ENCODE measurements around the gene SCD.
A peak's percentile ranks its signal among the peaks of the same experiment; 100 is the strongest.
"Not testable (repeated sequence)": the region's sequence is repeated elsewhere in the genome, so short reads cannot be mapped to it uniquely, and the experiment has no call there.

The SCD gene

GRCh38 chr10:100364175-100364574 is 17.1 kb downstream of the SCD start:
- Histone ChIP-seq H3K27ac (ENCODE audit: low read depth, low read length) (no peak overlapping the region), H3K27me3 (ENCODE audit: control insufficient read depth, insufficient read depth, low read length) (no peaks in the 10 kb centered on the region), H3K36me3 (ENCODE audit: control insufficient read depth, insufficient read depth, low read length) (peaks cover 47% of the 10 kb centered on the region), H3K9me3 (ENCODE audit: control insufficient read depth, insufficient read depth, low read length) (no peaks in the 10 kb centered on the region), H3K9ac (ENCODE audit: low read depth, low read length) (no peak overlapping the region), H3K4me1 (ENCODE audit: control insufficient read depth, insufficient read depth, low read length) (no peaks in the 10 kb centered on the region), H3K4me3 (ENCODE audit: low read depth, low read length) (no peak overlapping the region)

GRCh38 chr10:100364735-100365391 is 17.8 kb downstream of the SCD start:
- Histone ChIP-seq H3K36me3 (ENCODE audit: control insufficient read depth, insufficient read depth, low read length) (peaks cover 41% of the 10 kb centered on the region), H3K9me3 (ENCODE audit: control insufficient read depth, insufficient read depth, low read length) (no peaks in the 10 kb centered on the region), H3K27me3 (ENCODE audit: control insufficient read depth, insufficient read depth, low read length) (no peaks in the 10 kb centered on the region), H3K9ac (ENCODE audit: low read depth, low read length) (no peak overlapping the region), H3K4me3 (ENCODE audit: low read depth, low read length) (no peak overlapping the region), H3K4me1 (ENCODE audit: control insufficient read depth, insufficient read depth, low read length) (no peaks in the 10 kb centered on the region), H3K27ac (ENCODE audit: low read depth, low read length) (peak overlapping the region; percentile 14)

GRCh38 chr10:100368721-100369120 is 21.7 kb downstream of the SCD start:
- no peaks in the 10 kb centered on the region for H3K9me3 ChIP-seq (ENCODE audit: control insufficient read depth, insufficient read depth, low read length)
- peaks cover 2% of the 10 kb centered on the region for H3K36me3 ChIP-seq (ENCODE audit: control insufficient read depth, insufficient read depth, low read length)
- H3K4me1 ChIP-seq (ENCODE audit: control insufficient read depth, insufficient read depth, low read length) = peaks cover 22% of the 10 kb centered on the region
- H3K4me3 ChIP-seq (ENCODE audit: low read depth, low read length) = no peak overlapping the region
- no peak overlapping the region for H3K27ac ChIP-seq (ENCODE audit: low read depth, low read length)
- H3K9ac ChIP-seq (ENCODE audit: low read depth, low read length) = no peak overlapping the region
- H3K27me3 ChIP-seq (ENCODE audit: control insufficient read depth, insufficient read depth, low read length) = no peaks in the 10 kb centered on the region

GRCh38 chr10:100370714-100371481 is 23.9 kb downstream of the SCD start:
- peaks cover 32% of the 10 kb centered on the region for H3K4me1 ChIP-seq (ENCODE audit: control insufficient read depth, insufficient read depth, low read length)
- H3K36me3 ChIP-seq (ENCODE audit: control insufficient read depth, insufficient read depth, low read length) = no peaks in the 10 kb centered on the region
- peak overlapping the region; percentile 65 for H3K27ac ChIP-seq (ENCODE audit: low read depth, low read length)
- 0 out of 2 replicates have a peak overlapping the region, but pooled peaks have one; percentile 28 for H3K4me3 ChIP-seq (ENCODE audit: low read depth, low read length)
- no peak overlapping the region for H3K9ac ChIP-seq (ENCODE audit: low read depth, low read length)
- no peaks in the 10 kb centered on the region for H3K27me3 ChIP-seq (ENCODE audit: control insufficient read depth, insufficient read depth, low read length)
- H3K9me3 ChIP-seq (ENCODE audit: control insufficient read depth, insufficient read depth, low read length) = no peaks in the 10 kb centered on the region

- H3K4me1 ChIP-seq (ENCODE audit: control insufficient read depth, insufficient read depth, low read length) = peaks cover 32% of the 10 kb centered on the region
- H3K27ac ChIP-seq (ENCODE audit: low read depth, low read length) = peak overlapping the region; percentile 65
These were observed 24.5 kb downstream of the SCD start for GRCh38 chr10:100371482-100372027.

GRCh38 chr10:100372415-100373297 is 25.6 kb downstream of the SCD start:
- no peaks in the 10 kb centered on the region for H3K36me3 ChIP-seq (ENCODE audit: control insufficient read depth, insufficient read depth, low read length)
- no peaks in the 10 kb centered on the region for H3K9me3 ChIP-seq (ENCODE audit: control insufficient read depth, insufficient read depth, low read length)
- H3K27ac ChIP-seq (ENCODE audit: low read depth, low read length) = peak overlapping the region; percentile 65
- H3K4me3 ChIP-seq (ENCODE audit: low read depth, low read length) = peak overlapping the region; percentile 72
- H3K27me3 ChIP-seq (ENCODE audit: control insufficient read depth, insufficient read depth, low read length) = no peaks in the 10 kb centered on the region
- H3K4me1 ChIP-seq (ENCODE audit: control insufficient read depth, insufficient read depth, low read length) = peaks cover 32% of the 10 kb centered on the region
- H3K9ac ChIP-seq (ENCODE audit: low read depth, low read length) = peak overlapping the region; percentile 26

More at GRCh38 chr10:100371482-100372027, 24.5 kb downstream of the SCD start:
- Histone ChIP-seq H3K36me3 (ENCODE audit: control insufficient read depth, insufficient read depth, low read length) (no peaks in the 10 kb centered on the region), H3K9me3 (ENCODE audit: control insufficient read depth, insufficient read depth, low read length) (no peaks in the 10 kb centered on the region), H3K9ac (ENCODE audit: low read depth, low read length) (no peak overlapping the region), H3K27me3 (ENCODE audit: control insufficient read depth, insufficient read depth, low read length) (no peaks in the 10 kb centered on the region), H3K4me3 (ENCODE audit: low read depth, low read length) (0 out of 2 replicates have a peak overlapping the region, but pooled peaks have one; percentile 28)

- H3K4me1 ChIP-seq (ENCODE audit: control insufficient read depth, insufficient read depth, low read length) = peaks cover 32% of the 10 kb centered on the region
- peak overlapping the region; percentile 78 for H3K9ac ChIP-seq (ENCODE audit: low read depth, low read length)
- no peaks in the 10 kb centered on the region for H3K36me3 ChIP-seq (ENCODE audit: control insufficient read depth, insufficient read depth, low read length)
These were observed 26.5 kb downstream of the SCD start for GRCh38 chr10:100373298-100374199.

GRCh38 chr10:100374200-100374655 is 27.2 kb downstream of the SCD start:
- peaks cover 32% of the 10 kb centered on the region for H3K4me1 ChIP-seq (ENCODE audit: control insufficient read depth, insufficient read depth, low read length)
- peak overlapping the region; percentile 95 for H3K27ac ChIP-seq (ENCODE audit: low read depth, low read length)
- no peaks in the 10 kb centered on the region for H3K9me3 ChIP-seq (ENCODE audit: control insufficient read depth, insufficient read depth, low read length)
- peak overlapping the region; percentile 72 for H3K4me3 ChIP-seq (ENCODE audit: low read depth, low read length)
- no peaks in the 10 kb centered on the region for H3K36me3 ChIP-seq (ENCODE audit: control insufficient read depth, insufficient read depth, low read length)
- H3K9ac ChIP-seq (ENCODE audit: low read depth, low read length) = peak overlapping the region; percentile 78
- H3K27me3 ChIP-seq (ENCODE audit: control insufficient read depth, insufficient read depth, low read length) = no peaks in the 10 kb centered on the region

More at GRCh38 chr10:100373298-100374199, 26.5 kb downstream of the SCD start:
- Histone ChIP-seq H3K27ac (ENCODE audit: low read depth, low read length) (peak overlapping the region; percentile 95), H3K9me3 (ENCODE audit: control insufficient read depth, insufficient read depth, low read length) (no peaks in the 10 kb centered on the region), H3K27me3 (ENCODE audit: control insufficient read depth, insufficient read depth, low read length) (no peaks in the 10 kb centered on the region), H3K4me3 (ENCODE audit: low read depth, low read length) (peak overlapping the region; percentile 72)

GRCh38 chr10:100374677-100375353 is 27.8 kb downstream of the SCD start:
- not testable (repeated sequence) for H3K36me3 ChIP-seq (ENCODE audit: control insufficient read depth, insufficient read depth, low read length); H3K9me3 ChIP-seq (ENCODE audit: control insufficient read depth, insufficient read depth, low read length); H3K27me3 ChIP-seq (ENCODE audit: control insufficient read depth, insufficient read depth, low read length)
- H3K9ac ChIP-seq (ENCODE audit: low read depth, low read length) = peak overlapping the region; percentile 78
- H3K27ac ChIP-seq (ENCODE audit: low read depth, low read length) = peak overlapping the region; percentile 95
- peaks cover 32% of the 10 kb centered on the region for H3K4me1 ChIP-seq (ENCODE audit: control insufficient read depth, insufficient read depth, low read length)
- peak overlapping the region; percentile 72 for H3K4me3 ChIP-seq (ENCODE audit: low read depth, low read length)

Data from HUES48 (cell line).